Osteocyte (in vitro differentiated cells): Measurements from ENCODE around the gene PFDN6. TPM values are rescaled to one million over a fixed set of nuclear protein-coding genes. Genes with fewer than 3 reads are reported as not detected.
A peak's percentile ranks its signal among the peaks of the same experiment; 100 is the strongest.

Experiments
- DNase-seq: peaks from one replicate; pipeline ENCODE4 v3.0.0; 2021; ENCODE audit warnings: mixed read lengths; ENCODE audit not compliant: unreplicated experiment; ENCODE audit errors: extremely low spot score
- H3K27ac Mint-ChIP-seq: one replicate; pipeline ENCODE4 v1.8.0; 2021; ENCODE audit warnings: mild to moderate bottlenecking, mixed read lengths; ENCODE audit not compliant: unreplicated experiment
- H3K27me3 Mint-ChIP-seq: one replicate; pipeline ENCODE4 v1.8.0; 2021; ENCODE audit warnings: mixed read lengths; ENCODE audit not compliant: unreplicated experiment
- H3K36me3 Mint-ChIP-seq: one replicate; pipeline ENCODE4 v1.8.0; 2021; ENCODE audit warnings: mixed read lengths; ENCODE audit not compliant: unreplicated experiment
- H3K4me1 Mint-ChIP-seq: one replicate; pipeline ENCODE4 v1.8.0; 2021; ENCODE audit warnings: mixed read lengths; ENCODE audit not compliant: unreplicated experiment
- H3K4me3 Mint-ChIP-seq: one replicate; pipeline ENCODE4 v1.8.0; 2021; ENCODE audit warnings: mild to moderate bottlenecking, moderate library complexity, mixed read lengths; ENCODE audit not compliant: unreplicated experiment
- H3K9me3 Mint-ChIP-seq: one replicate; pipeline ENCODE4 v1.8.0; 2021; ENCODE audit warnings: mixed read lengths; ENCODE audit not compliant: unreplicated experiment
- total RNA-seq: library from RNA; stranded (reverse); gene quantifications from 2 replicates; pipeline ENCODE4 v1.2.1, GENCODE V29; 2021
- TF ChIP-seq, protein P1 (sequence below): fragments of 200-600 bp; sonication (generic); IDR thresholded peaks from 2 replicates; pipeline ENCODE4 v1.5.0; 2021; ENCODE audit warnings: antibody characterized with exemption, mild to moderate bottlenecking, moderate library complexity

Gene PFDN6
- total RNA-seq, 1 donor from 2014 or later, result 30.3 TPM

DNA sequence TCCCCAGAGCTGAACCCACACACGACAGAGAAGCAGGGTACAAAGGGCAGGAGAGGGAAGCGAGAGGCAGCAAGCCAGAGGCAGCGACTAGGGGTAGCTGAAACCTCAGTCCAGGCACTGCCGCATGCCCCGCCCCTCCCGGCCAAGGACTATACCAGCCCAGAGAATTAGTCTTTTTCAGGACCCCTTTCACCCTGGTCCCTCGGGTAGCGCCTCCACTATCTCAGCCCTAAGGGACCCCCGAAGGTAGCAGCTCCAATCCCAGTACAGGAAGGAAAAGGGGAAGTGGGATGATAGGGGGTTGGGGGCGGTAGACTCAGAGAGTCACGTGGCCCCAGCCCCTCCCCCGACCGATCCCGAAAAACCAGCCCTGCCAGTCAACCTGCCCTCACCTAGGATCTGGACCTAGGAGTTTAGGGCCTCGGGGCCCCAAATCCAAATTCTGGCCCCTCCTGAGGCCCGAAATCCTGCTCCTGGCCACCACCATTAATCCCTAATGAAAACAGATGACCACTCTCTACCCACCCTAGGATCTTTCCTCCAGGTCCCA, 8.1 kb downstream of the PFDN6 start:
- H3K4me3 Mint-ChIP-seq, result peak overlapping the region; percentile 98
- H3K4me1 Mint-ChIP-seq, result peaks cover 30% of the 10 kb centered on the region
- H3K36me3 Mint-ChIP-seq, result peaks cover 15% of the 10 kb centered on the region
- TF ChIP-seq, protein P1, sequence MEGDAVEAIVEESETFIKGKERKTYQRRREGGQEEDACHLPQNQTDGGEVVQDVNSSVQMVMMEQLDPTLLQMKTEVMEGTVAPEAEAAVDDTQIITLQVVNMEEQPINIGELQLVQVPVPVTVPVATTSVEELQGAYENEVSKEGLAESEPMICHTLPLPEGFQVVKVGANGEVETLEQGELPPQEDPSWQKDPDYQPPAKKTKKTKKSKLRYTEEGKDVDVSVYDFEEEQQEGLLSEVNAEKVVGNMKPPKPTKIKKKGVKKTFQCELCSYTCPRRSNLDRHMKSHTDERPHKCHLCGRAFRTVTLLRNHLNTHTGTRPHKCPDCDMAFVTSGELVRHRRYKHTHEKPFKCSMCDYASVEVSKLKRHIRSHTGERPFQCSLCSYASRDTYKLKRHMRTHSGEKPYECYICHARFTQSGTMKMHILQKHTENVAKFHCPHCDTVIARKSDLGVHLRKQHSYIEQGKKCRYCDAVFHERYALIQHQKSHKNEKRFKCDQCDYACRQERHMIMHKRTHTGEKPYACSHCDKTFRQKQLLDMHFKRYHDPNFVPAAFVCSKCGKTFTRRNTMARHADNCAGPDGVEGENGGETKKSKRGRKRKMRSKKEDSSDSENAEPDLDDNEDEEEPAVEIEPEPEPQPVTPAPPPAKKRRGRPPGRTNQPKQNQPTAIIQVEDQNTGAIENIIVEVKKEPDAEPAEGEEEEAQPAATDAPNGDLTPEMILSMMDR, result no peak
- H3K9me3 Mint-ChIP-seq, result no peaks in the 10 kb centered on the region
- DNase-seq, result no peak
- peak overlapping the region; percentile 100 for H3K27ac Mint-ChIP-seq
- H3K27me3 Mint-ChIP-seq, result no peaks in the 10 kb centered on the region

DNA sequence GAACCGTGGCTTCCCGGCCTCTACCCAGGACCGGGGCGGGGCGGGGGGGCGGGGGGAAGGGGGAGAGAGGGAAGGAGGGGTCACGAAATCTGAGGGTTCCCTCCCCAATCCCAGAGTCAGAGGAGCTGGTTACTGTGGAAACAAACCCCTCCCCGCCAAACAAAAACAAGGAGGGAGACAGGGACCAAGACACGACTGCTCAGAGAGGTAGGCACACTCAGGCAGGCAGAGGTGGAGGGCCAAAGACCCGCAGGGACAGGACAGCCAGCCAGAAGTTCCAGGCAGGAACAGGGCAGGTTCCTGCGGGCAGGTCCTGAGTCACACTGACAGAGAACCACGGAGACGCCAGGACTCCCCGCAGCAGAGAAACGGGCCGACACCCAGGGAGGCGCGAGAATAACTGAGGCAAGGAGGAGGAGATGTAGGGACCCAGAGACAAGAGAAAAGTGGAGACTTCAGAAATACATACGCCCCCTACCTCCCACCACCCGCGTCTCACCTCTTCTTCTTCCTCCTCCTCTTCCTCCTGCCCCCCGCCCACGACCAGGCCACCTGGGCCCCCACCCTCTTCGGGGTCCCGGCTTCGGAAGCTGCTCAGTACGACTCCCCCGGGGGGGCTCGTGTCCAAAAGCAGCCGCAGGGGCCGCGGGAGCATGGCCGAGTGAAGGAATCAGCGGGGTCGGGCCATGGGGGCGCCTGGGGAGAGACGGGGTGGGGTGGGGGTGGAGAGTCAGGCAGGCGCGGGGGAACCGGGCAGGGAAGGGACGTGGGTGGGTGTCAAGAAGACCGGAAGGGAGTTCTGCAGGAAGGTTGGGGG, 8.8 kb downstream of the PFDN6 start:
- H3K27me3 Mint-ChIP-seq, result no peaks in the 10 kb centered on the region
- peak overlapping the region; percentile 98 for H3K4me3 Mint-ChIP-seq
- no peaks in the 10 kb centered on the region for H3K9me3 Mint-ChIP-seq
- peaks cover 30% of the 10 kb centered on the region for H3K4me1 Mint-ChIP-seq
- no peak for DNase-seq
- H3K36me3 Mint-ChIP-seq, result peaks cover 17% of the 10 kb centered on the region
- TF ChIP-seq, protein P1, result peak; percentile 15
- H3K27ac Mint-ChIP-seq, result peak overlapping the region; percentile 100

DNA sequence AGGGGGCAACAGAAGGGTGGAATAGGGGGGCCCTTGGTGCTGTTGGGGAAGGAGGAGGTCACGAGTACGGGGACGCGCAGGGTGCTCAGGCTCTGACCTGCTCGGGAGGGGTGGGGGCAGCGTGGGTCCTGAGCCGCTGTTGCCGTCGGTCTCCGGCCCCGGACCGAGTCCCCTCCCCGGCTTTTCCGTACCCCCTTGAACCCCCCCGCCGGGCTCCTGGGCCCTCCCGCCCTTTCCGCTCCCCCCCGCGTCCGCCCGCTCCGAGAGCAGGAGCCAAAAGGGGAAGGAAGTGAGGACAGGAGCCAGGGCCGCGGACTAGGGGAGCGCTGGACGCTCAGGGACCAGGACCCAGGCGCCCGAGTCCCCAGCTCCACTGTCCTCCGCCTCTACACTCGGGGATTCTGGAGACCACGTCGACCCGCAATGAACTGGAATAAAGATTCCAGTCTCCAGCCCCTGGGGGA, 9.4 kb downstream of the PFDN6 start, which contains the start of gene RGL2:
Gene RGL2, minus strand, starts transcription at position 170 of the 464 bp plus-strand sequence. CDS start 332 bp downstream, outside the sequence.
- no peaks in the 10 kb centered on the region for H3K9me3 Mint-ChIP-seq
- H3K36me3 Mint-ChIP-seq, result peaks cover 20% of the 10 kb centered on the region
- H3K27me3 Mint-ChIP-seq, result no peaks in the 10 kb centered on the region
- peak within 1 kb of the TSS; percentile 100 for H3K27ac Mint-ChIP-seq
- H3K4me3 Mint-ChIP-seq, result peak within 1 kb of the TSS; percentile 98
- peaks cover 30% of the 10 kb centered on the region for H3K4me1 Mint-ChIP-seq
- TF ChIP-seq, protein P1, result no peak
- DNase-seq, result no peak

DNA sequence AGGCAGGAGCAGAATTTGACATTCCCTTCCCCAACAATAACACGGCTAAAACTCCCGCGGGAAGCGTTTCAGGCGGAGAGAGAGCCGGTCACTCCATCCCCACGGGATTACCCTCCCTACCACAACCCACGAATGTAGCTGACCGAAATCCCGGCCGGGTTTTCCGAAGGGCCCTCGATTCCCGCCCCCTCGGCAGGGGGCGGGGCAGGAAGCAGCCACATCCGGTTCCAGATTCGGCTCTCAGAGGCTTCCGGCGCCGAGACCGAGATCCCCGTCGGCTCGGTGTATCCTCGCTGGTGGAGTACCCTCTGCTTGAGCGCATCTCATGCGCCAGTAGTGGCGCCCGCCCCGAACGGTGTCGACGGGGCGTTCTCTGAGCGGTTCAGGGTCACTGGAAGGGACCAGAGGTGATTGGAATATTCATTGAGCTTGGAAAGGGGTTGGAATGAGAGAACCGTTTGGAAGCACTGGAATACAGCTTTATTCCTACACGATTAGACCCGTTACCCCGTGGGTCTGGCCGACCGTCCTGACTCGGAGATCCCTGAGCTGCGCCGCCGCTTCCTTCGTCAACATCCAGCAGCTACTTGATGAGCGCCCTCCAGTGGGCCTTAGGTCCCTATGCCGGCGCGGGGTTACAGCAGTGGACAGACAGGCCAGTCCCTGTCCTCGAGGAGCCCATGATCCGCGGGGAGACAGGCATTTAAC, 10.0 kb downstream of the PFDN6 start:
- TF ChIP-seq, protein P1, result peak; percentile 88
- peaks cover 19% of the 10 kb centered on the region for H3K36me3 Mint-ChIP-seq
- peaks cover 30% of the 10 kb centered on the region for H3K4me1 Mint-ChIP-seq
- peak overlapping the region; percentile 100 for H3K27ac Mint-ChIP-seq
- no peaks in the 10 kb centered on the region for H3K27me3 Mint-ChIP-seq
- peak overlapping the region; percentile 98 for H3K4me3 Mint-ChIP-seq
- H3K9me3 Mint-ChIP-seq, result no peaks in the 10 kb centered on the region
- DNase-seq, result peak; percentile 96
